Activated CD4-positive, alpha-beta T cell treated with anti-CD3 and anti-CD28 coated beads, Interleukin-2, amount 50 U/mL, for 16 hours (primary cell): ENCODE measurements around the gene PFDN1.
A peak's percentile ranks its signal among the peaks of the same experiment; 100 is the strongest.
"Not testable (repeated sequence)": the region's sequence is repeated elsewhere in the genome, so short reads cannot be mapped to it uniquely, and the experiment has no call there.

Experiments used
- DNase-seq: peaks from one replicate; pipeline ENCODE4 v3.0.0-alpha.2; 2020

The PFDN1 gene

GRCh38 chr5:140302786-140303639, at the start of gene PFDN1:
PFDN1 (minus strand) TSS chr5:140303101; CDS start chr5:140303073, 28 bp downstream.
- peak; percentile 95 for DNase-seq

GRCh38 chr5:140351609-140352334, 48.9 kb upstream of the PFDN1 start:
- peak; percentile 87 for DNase-seq

GRCh38 chr5:140349244-140349643, 46.3 kb upstream of the PFDN1 start:
- no peak for DNase-seq

- DNase-seq = no peak
These were observed 45.2 kb upstream of the PFDN1 start for GRCh38 chr5:140348104-140348503.

GRCh38 chr5:140347360-140347759, 44.5 kb upstream of the PFDN1 start:
- no peak for DNase-seq

- DNase-seq = peak; percentile 60
These were observed 43.7 kb upstream of the PFDN1 start, which contains the start of gene HBEGF for GRCh38 chr5:140346348-140347221. HBEGF (minus strand) TSS chr5:140346603; CDS start chr5:140346328, 275 bp downstream.

GRCh38 chr5:140345919-140346347, 43.0 kb upstream of the PFDN1 start:
- peak; percentile 26 for DNase-seq

GRCh38 chr5:140344683-140345423, 42.0 kb upstream of the PFDN1 start:
- DNase-seq = no peak

GRCh38 chr5:140343849-140344248, 40.9 kb upstream of the PFDN1 start:
- DNase-seq = not testable (repeated sequence)

GRCh38 chr5:140342896-140343295, 40.0 kb upstream of the PFDN1 start:
- DNase-seq = no peak

GRCh38 chr5:140342287-140342686, 39.4 kb upstream of the PFDN1 start:
- DNase-seq = peak; percentile 87

GRCh38 chr5:140341591-140341990, 38.7 kb upstream of the PFDN1 start:
- DNase-seq = no peak

GRCh38 chr5:140340605-140341121, 37.8 kb upstream of the PFDN1 start:
- no peak for DNase-seq

GRCh38 chr5:140339636-140340035, 36.7 kb upstream of the PFDN1 start:
- DNase-seq = no peak

- no peak for DNase-seq
These were observed 36.0 kb upstream of the PFDN1 start for GRCh38 chr5:140338908-140339307.

- DNase-seq = no peak
These were observed 35.4 kb upstream of the PFDN1 start for GRCh38 chr5:140338336-140338735.

- DNase-seq = no peak
These were observed 35.0 kb upstream of the PFDN1 start for GRCh38 chr5:140337880-140338279.

- no peak for DNase-seq
These were observed 33.5 kb upstream of the PFDN1 start for GRCh38 chr5:140336388-140336787.

GRCh38 chr5:140331638-140332037, 28.7 kb upstream of the PFDN1 start:
- no peak for DNase-seq

- no peak for DNase-seq
These were observed 27.0 kb upstream of the PFDN1 start for GRCh38 chr5:140329739-140330481.
